Measurements from ENCODE around the gene GPR150. TPM values are rescaled to one million over a fixed set of nuclear protein-coding genes. Genes with fewer than 3 reads are reported as not detected.

Gene GPR150
- total and polyA plus RNA-seq, 9 of the 15 experiments (the other 6 are each of a cell fraction or from before 2014, with no cell fraction given): not detected

DNA sequence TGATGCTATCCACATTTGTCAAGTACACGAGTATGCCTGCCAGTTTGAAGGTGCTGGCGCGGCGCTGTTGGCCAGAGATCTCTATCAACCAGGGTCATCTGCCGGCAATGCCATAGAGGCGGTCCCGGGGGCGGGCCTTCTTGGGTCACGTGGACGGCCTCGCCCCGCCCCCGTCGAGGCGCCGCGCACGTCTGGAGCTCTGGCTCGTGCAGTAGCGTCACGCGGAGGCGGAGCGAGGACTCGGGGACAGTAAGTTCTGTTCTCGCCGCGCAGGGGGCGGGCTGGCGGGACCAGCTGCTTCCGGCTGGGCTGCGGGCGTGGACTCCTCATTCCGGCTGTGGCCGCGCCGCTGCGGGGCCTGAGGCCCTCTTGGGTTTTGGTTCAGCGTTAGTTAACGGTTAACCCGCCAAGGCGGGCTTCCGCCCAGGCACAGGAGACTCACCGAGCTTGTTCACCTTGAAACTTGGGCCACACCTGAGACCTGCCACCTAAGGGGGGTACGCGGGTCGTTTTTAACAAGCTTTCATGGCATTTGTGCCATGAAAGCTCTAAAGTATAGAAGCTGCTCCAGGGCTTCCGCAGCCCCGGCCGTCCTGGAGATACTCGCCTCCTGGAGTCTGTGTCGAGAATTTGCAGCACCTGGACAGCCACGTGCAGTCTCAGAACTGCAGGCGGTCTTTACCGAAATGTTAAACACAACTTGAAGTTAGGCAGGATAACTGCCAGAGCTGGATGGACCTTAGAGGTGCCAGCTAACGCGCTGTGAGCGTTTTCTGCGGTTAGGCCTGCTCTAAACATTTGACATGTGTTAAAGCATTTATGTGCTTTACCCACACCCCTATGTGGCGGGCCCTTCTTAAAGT lies 26.9 kb downstream of the GPR150 start, which contains the start of gene RFESD (continued):
- TF ChIP-seq DDX20 (tag; IDR thresholded peaks at IDR 0.05; ENCODE audit: low read depth): no peak
- TF ChIP-seq RBM25 (IDR thresholded peaks at IDR 0.05; ENCODE audit: low read depth, low read length, severe bottlenecking): peak; percentile 35
- peak; percentile 52 for TF ChIP-seq PCBP1 (IDR thresholded peaks at IDR 0.05; ENCODE audit: low read depth, low read length, poor library complexity, severe bottlenecking)
- TF ChIP-seq DNMT1 (IDR thresholded peaks at IDR 0.05): no peak
- 0 out of 2 replicates have a peak, but pooled peaks have one; percentile 25 for TF ChIP-seq ZEB2 (IDR thresholded peaks at IDR 0.05)
- TF ChIP-seq ZNF408 (CRISPR knock-in tag; IDR thresholded peaks at IDR 0.05; ENCODE audit: low read depth): no peak
- no peak for TF ChIP-seq CHCHD3 (CRISPR knock-in tag; IDR thresholded peaks at IDR 0.05)
- TF ChIP-seq TAF7 (tag; IDR thresholded peaks at IDR 0.05): peak; percentile 52; the same call in 1 of the 2 replicates
- peak; percentile 94 for TF ChIP-seq ARID4B (CRISPR knock-in tag; IDR thresholded peaks at IDR 0.05)
- TF ChIP-seq PRMT5 (CRISPR knock-in tag; IDR thresholded peaks at IDR 0.05): no peak
- TF ChIP-seq, protein P1, sequence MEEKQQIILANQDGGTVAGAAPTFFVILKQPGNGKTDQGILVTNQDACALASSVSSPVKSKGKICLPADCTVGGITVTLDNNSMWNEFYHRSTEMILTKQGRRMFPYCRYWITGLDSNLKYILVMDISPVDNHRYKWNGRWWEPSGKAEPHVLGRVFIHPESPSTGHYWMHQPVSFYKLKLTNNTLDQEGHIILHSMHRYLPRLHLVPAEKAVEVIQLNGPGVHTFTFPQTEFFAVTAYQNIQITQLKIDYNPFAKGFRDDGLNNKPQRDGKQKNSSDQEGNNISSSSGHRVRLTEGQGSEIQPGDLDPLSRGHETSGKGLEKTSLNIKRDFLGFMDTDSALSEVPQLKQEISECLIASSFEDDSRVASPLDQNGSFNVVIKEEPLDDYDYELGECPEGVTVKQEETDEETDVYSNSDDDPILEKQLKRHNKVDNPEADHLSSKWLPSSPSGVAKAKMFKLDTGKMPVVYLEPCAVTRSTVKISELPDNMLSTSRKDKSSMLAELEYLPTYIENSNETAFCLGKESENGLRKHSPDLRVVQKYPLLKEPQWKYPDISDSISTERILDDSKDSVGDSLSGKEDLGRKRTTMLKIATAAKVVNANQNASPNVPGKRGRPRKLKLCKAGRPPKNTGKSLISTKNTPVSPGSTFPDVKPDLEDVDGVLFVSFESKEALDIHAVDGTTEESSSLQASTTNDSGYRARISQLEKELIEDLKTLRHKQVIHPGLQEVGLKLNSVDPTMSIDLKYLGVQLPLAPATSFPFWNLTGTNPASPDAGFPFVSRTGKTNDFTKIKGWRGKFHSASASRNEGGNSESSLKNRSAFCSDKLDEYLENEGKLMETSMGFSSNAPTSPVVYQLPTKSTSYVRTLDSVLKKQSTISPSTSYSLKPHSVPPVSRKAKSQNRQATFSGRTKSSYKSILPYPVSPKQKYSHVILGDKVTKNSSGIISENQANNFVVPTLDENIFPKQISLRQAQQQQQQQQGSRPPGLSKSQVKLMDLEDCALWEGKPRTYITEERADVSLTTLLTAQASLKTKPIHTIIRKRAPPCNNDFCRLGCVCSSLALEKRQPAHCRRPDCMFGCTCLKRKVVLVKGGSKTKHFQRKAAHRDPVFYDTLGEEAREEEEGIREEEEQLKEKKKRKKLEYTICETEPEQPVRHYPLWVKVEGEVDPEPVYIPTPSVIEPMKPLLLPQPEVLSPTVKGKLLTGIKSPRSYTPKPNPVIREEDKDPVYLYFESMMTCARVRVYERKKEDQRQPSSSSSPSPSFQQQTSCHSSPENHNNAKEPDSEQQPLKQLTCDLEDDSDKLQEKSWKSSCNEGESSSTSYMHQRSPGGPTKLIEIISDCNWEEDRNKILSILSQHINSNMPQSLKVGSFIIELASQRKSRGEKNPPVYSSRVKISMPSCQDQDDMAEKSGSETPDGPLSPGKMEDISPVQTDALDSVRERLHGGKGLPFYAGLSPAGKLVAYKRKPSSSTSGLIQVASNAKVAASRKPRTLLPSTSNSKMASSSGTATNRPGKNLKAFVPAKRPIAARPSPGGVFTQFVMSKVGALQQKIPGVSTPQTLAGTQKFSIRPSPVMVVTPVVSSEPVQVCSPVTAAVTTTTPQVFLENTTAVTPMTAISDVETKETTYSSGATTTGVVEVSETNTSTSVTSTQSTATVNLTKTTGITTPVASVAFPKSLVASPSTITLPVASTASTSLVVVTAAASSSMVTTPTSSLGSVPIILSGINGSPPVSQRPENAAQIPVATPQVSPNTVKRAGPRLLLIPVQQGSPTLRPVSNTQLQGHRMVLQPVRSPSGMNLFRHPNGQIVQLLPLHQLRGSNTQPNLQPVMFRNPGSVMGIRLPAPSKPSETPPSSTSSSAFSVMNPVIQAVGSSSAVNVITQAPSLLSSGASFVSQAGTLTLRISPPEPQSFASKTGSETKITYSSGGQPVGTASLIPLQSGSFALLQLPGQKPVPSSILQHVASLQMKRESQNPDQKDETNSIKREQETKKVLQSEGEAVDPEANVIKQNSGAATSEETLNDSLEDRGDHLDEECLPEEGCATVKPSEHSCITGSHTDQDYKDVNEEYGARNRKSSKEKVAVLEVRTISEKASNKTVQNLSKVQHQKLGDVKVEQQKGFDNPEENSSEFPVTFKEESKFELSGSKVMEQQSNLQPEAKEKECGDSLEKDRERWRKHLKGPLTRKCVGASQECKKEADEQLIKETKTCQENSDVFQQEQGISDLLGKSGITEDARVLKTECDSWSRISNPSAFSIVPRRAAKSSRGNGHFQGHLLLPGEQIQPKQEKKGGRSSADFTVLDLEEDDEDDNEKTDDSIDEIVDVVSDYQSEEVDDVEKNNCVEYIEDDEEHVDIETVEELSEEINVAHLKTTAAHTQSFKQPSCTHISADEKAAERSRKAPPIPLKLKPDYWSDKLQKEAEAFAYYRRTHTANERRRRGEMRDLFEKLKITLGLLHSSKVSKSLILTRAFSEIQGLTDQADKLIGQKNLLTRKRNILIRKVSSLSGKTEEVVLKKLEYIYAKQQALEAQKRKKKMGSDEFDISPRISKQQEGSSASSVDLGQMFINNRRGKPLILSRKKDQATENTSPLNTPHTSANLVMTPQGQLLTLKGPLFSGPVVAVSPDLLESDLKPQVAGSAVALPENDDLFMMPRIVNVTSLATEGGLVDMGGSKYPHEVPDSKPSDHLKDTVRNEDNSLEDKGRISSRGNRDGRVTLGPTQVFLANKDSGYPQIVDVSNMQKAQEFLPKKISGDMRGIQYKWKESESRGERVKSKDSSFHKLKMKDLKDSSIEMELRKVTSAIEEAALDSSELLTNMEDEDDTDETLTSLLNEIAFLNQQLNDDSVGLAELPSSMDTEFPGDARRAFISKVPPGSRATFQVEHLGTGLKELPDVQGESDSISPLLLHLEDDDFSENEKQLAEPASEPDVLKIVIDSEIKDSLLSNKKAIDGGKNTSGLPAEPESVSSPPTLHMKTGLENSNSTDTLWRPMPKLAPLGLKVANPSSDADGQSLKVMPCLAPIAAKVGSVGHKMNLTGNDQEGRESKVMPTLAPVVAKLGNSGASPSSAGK (IDR thresholded peaks at IDR 0.05): peak; percentile 88
- no peak for TF ChIP-seq CHD1 (IDR thresholded peaks at IDR 0.05; ENCODE audit: low read length)
